Fibroblast of lung (primary cell): Measurements from ENCODE around the gene FIGNL1. TPM values are rescaled to one million over a fixed set of nuclear protein-coding genes. Genes with fewer than 3 reads are reported as not detected.

Source experiments
- DNase-seq, 2 donors: peaks; one replicate each; pipeline versions ENCODE4 v3.0.0 to v3.0.0-alpha.2; 2010; ENCODE audit warnings: low read depth in 2 of 2
- H2AFZ ChIP-seq: 2 replicates; pipeline ENCODE4 v1.5.1; 2012; ENCODE audit warnings: low read length, control low read depth, inconsistent platforms
- H3K27ac ChIP-seq: 2 replicates; pipeline ENCODE4 v1.5.1; 2011; ENCODE audit warnings: low read length, control low read depth; ENCODE audit not compliant: insufficient read depth
- H3K27me3 ChIP-seq: 2 replicates; pipeline ENCODE4 v1.5.1; 2011; ENCODE audit warnings: mild to moderate bottlenecking, low read length; ENCODE audit not compliant: control insufficient read depth, insufficient read depth
- H3K36me3 ChIP-seq: 2 replicates; pipeline ENCODE4 v1.5.1; 2011; ENCODE audit warnings: low read length; ENCODE audit not compliant: control insufficient read depth, insufficient read depth
- H3K4me1 ChIP-seq: 2 replicates; pipeline ENCODE4 v1.5.1; 2011; ENCODE audit warnings: low read length; ENCODE audit not compliant: control insufficient read depth, insufficient read depth; ENCODE audit errors: extremely low read depth
- H3K4me2 ChIP-seq: 2 replicates; pipeline ENCODE4 v1.5.1; 2011; ENCODE audit warnings: low read length, control low read depth; ENCODE audit not compliant: insufficient read depth; ENCODE audit errors: extremely low read depth
- H3K4me3 ChIP-seq, 4 experiments: fragments of 200-600 bp in 1 of 4; sonication (generic) in 1 of 4; replicated peaks in 1 of 4; 2 replicates each; pipeline ENCODE4 v1.5.1; 2011 to 2016; ENCODE audit warnings: low read length in 4 of 4, low read depth in 3 of 4, mild to moderate bottlenecking in 3 of 4, control low read depth in 2 of 4, inconsistent platforms in 1 of 4, mixed read lengths in 1 of 4; ENCODE audit not compliant: insufficient read depth in 1 of 4; ENCODE audit errors: control extremely low read depth in 1 of 4
- H3K79me2 ChIP-seq: 2 replicates; pipeline ENCODE4 v1.5.1; 2012; ENCODE audit warnings: mild to moderate bottlenecking, low read length, inconsistent platforms; ENCODE audit not compliant: control insufficient read depth, insufficient read depth
- H3K9ac ChIP-seq: 2 replicates; pipeline ENCODE4 v1.5.1; 2011; ENCODE audit warnings: mild to moderate bottlenecking, low read length, control low read depth; ENCODE audit not compliant: insufficient read depth
- H3K9me3 ChIP-seq: 2 replicates; pipeline ENCODE4 v1.5.1; 2012; ENCODE audit warnings: low read depth, low read length; ENCODE audit not compliant: control insufficient read depth, insufficient read depth
- H4K20me1 ChIP-seq: 2 replicates; pipeline ENCODE4 v1.5.1; 2011; ENCODE audit warnings: low read length; ENCODE audit not compliant: control insufficient read depth, insufficient read depth; ENCODE audit errors: extremely low read depth
- CTCF ChIP-seq, 2 donors: IDR thresholded peaks in 1 of 2; conservative IDR thresholded peaks in 1 of 2; 1 replicate in 1 of 2; 2 replicates in 1 of 2; pipeline ENCODE4 v1.5.1; 2011 to 2012; ENCODE audit warnings: low read length in 2 of 2, control low read depth in 1 of 2, inconsistent platforms in 1 of 2, low read depth in 1 of 2, mild to moderate bottlenecking in 1 of 2
- EZH2 ChIP-seq: IDR thresholded peaks from 2 replicates; pipeline ENCODE4 v1.5.1; 2012; ENCODE audit warnings: low read length, control low read depth, mild to moderate bottlenecking; ENCODE audit errors: missing control alignments
- polyA plus RNA-seq, 2 donors: library from polyadenylated mRNA; depleted of rRNA in 1 of 2; stranded (reverse) in 1 of 2; unstranded in 1 of 2; fragments of >200 nt; gene quantifications; 2 replicates each; pipeline ENCODE4 v1.2.1, GENCODE V29; 2011 to 2012; ENCODE audit warnings: missing spikeins in 1 of 2
- total RNA-seq: library from RNA; depleted of rRNA; stranded (reverse); fragments of >200 nt; gene quantifications from 2 replicates; pipeline ENCODE4 v1.2.1, GENCODE V29; 2014

FIGNL1 gene
- total and polyA plus RNA-seq, 2 donors (not counting 1 experiment from before 2014, with no cell fraction given) = 6.4 to 8.2 TPM

- Histone ChIP-seq H3K27ac (peak overlapping the region; percentile 87), H3K79me2 (peaks cover 8% of the 10 kb centered on the region), H3K36me3 (no peaks in the 10 kb centered on the region), H4K20me1 (no peaks in the 10 kb centered on the region), H3K9me3 (no peaks in the 10 kb centered on the region), H3K4me1 (no peaks in the 10 kb centered on the region), H3K27me3 (no peaks in the 10 kb centered on the region), H3K9ac (peak overlapping the region; percentile 73), H2AFZ (peak overlapping the region; percentile 93), H3K4me2 (peak overlapping the region; percentile 71), H3K4me3 (peak overlapping the region; percentile 75 to 88 (median 88))
- no peak for DNase-seq
- TF ChIP-seq EZH2 = no peak
These were observed 659 bp downstream of the FIGNL1 start for GRCh38 chr7:50449501-50449880.

GRCh38 chr7:50448823-50449222 lies 1.3 kb downstream of the FIGNL1 start:
- Histone ChIP-seq H3K9me3 (no peaks in the 10 kb centered on the region), H2AFZ (no peak overlapping the region), H4K20me1 (no peaks in the 10 kb centered on the region), H3K9ac (no peak overlapping the region), H3K79me2 (peaks cover 8% of the 10 kb centered on the region), H3K27me3 (no peaks in the 10 kb centered on the region), H3K27ac (no peak overlapping the region), H3K36me3 (no peaks in the 10 kb centered on the region), H3K4me2 (no peak overlapping the region), H3K4me3 (no peak overlapping the region), H3K4me1 (no peaks in the 10 kb centered on the region)
- no peak for DNase-seq
- TF ChIP-seq CTCF (conservative IDR thresholded peaks at IDR 0.05 in 1 of 2, IDR thresholded peaks at IDR 0.05 in 1 of 2; ENCODE audit: low read depth in 1 of 2, low read length in 2 of 2) (no peak), EZH2 (no peak)

GRCh38 chr7:50446542-50446960 lies 3.6 kb downstream of the FIGNL1 start:
- Histone ChIP-seq H3K36me3 (no peaks in the 10 kb centered on the region), H3K9me3 (no peaks in the 10 kb centered on the region), H3K9ac (no peak overlapping the region), H4K20me1 (no peaks in the 10 kb centered on the region), H3K4me2 (no peak overlapping the region), H3K27ac (no peak overlapping the region), H2AFZ (no peak overlapping the region), H3K27me3 (no peaks in the 10 kb centered on the region), H3K79me2 (peaks cover 8% of the 10 kb centered on the region), H3K4me1 (no peaks in the 10 kb centered on the region), H3K4me3 (no peak overlapping the region)
- no peak for TF ChIP-seq EZH2
- DNase-seq = peak; percentile 72 to 96

- DNase-seq = peak; percentile 70 to 74
- TF ChIP-seq EZH2 = no peak
- TF ChIP-seq CTCF (conservative IDR thresholded peaks at IDR 0.05 in 1 of 2, IDR thresholded peaks at IDR 0.05 in 1 of 2; ENCODE audit: low read depth in 1 of 2, low read length in 2 of 2) = no peak
- Histone ChIP-seq H3K27me3 (no peaks in the 10 kb centered on the region), H3K4me1 (peaks cover 5% of the 10 kb centered on the region), H3K36me3 (no peaks in the 10 kb centered on the region), H3K9ac (no peak overlapping the region), H3K4me2 (no peak overlapping the region), H3K27ac (peak overlapping the region; percentile 48), H4K20me1 (no peaks in the 10 kb centered on the region), H3K79me2 (no peaks in the 10 kb centered on the region), H2AFZ (no peak overlapping the region), H3K4me3 (no peak overlapping the region), H3K9me3 (no peaks in the 10 kb centered on the region)
These were observed 13.9 kb downstream of the FIGNL1 start for GRCh38 chr7:50436133-50436806.
